K562 (cell line): Measurements from ENCODE around the gene GPR3. TPM values are rescaled to one million over a fixed set of nuclear protein-coding genes. Genes with fewer than 3 reads are reported as not detected.
A peak's percentile ranks its signal among the peaks of the same experiment; 100 is the strongest.

Experiments
- BCOR ChIP-seq: fragments of 450-650 bp; IDR thresholded peaks from 2 replicates; pipeline ENCODE4 v1.6.1; 2016
- CHD4 ChIP-seq: fragments of 200-600 bp; sonication (generic); IDR thresholded peaks from 3 replicates; pipeline ENCODE4 v1.6.1; 2012; ENCODE audit warnings: low read depth, mild to moderate bottlenecking, mixed read lengths, low read length, inconsistent platforms; ENCODE audit not compliant: insufficient read depth, insufficient replicate concordance, poor library complexity, severe bottlenecking
- HNRNPUL1 ChIP-seq: fragments of 200-400 bp; formaldehyde crosslinking; IDR thresholded peaks from 2 replicates; pipeline ENCODE4 v1.6.1; 2017; ENCODE audit warnings: low read length
- KDM1A ChIP-seq, 2 experiments: fragments of 450-650 bp; IDR thresholded peaks; 2 replicates each; pipeline ENCODE4 v1.6.1; 2016; ENCODE audit warnings: mild to moderate bottlenecking in 2 of 2
- KHSRP ChIP-seq: fragments of 450-650 bp; IDR thresholded peaks from 2 replicates; pipeline ENCODE4 v1.6.1; 2017
- NCOA1 ChIP-seq: fragments of 450-650 bp; IDR thresholded peaks from 2 replicates; pipeline ENCODE4 v1.6.1; 2016; ENCODE audit warnings: low read depth
- NCOA4 ChIP-seq: fragments of 450-650 bp; IDR thresholded peaks from 2 replicates; pipeline ENCODE4 v1.6.1; 2018; ENCODE audit warnings: mild to moderate bottlenecking; ENCODE audit not compliant: partially characterized antibody
- NFIX ChIP-seq: fragments of 250-450 bp; sonication (Bioruptor Pico); IDR thresholded peaks from 2 replicates; pipeline ENCODE4 v1.4.0; 2020; ENCODE audit warnings: low read depth, mild to moderate bottlenecking, moderate library complexity
- NR2C2 ChIP-seq, 2 experiments: fragments of 200-800 bp in 1 of 2; sonication (Bioruptor generic) in 1 of 2; sonication (generic) in 1 of 2; formaldehyde crosslinking in 1 of 2; IDR thresholded peaks; 2 replicates each; pipeline versions ENCODE4 v1.6.1 to v1.8.0; 2016 to 2022; ENCODE audit warnings: mild to moderate bottlenecking in 1 of 2, missing compliant biosample characterization in 1 of 2, missing genetic modification characterization in 1 of 2, missing genetic modification reagents in 1 of 2
- POLR2B ChIP-seq: fragments of 450-650 bp; IDR thresholded peaks from 2 replicates; pipeline ENCODE4 v1.6.1; 2018; ENCODE audit warnings: low read depth; ENCODE audit not compliant: partially characterized antibody
- SAFB2 ChIP-seq: fragments of 200-400 bp; formaldehyde crosslinking; IDR thresholded peaks from 2 replicates; pipeline ENCODE4 v1.6.1; 2018; ENCODE audit warnings: borderline replicate concordance, low read length, low read depth, moderate library complexity; ENCODE audit not compliant: severe bottlenecking
- SIRT6 ChIP-seq: IDR thresholded peaks from one replicate; pipeline ENCODE4 v1.6.1; 2012; ENCODE audit warnings: low read depth, mild to moderate bottlenecking, control low read depth, inconsistent platforms, low read length, moderate library complexity
- TSC22D4 ChIP-seq: fragments of 450-650 bp; IDR thresholded peaks from 2 replicates; pipeline ENCODE4 v1.6.1; 2016; ENCODE audit warnings: missing genetic modification characterization, missing biosample characterization, control low read depth
- polyA plus RNA-seq, 8 experiments: library from polyadenylated mRNA; depleted of rRNA in 4 of 8; stranded (reverse) in 5 of 8; unstranded in 3 of 8; fragments of >200 nt; fragmentation: Nextera tagmentation in 2 of 8; fragmentation: Illumina TruSeq in 1 of 8; extraction: Ambion mirVana in 2 of 8; extraction: Trizol in 1 of 8; gene quantifications; 2 replicates each; pipeline versions ENCODE4 v1.2.1 to v1.2.3, GENCODE V29; 2011 to 2014; ENCODE audit warnings: inconsistent platforms in 1 of 8, missing spikeins in 1 of 8
- total RNA-seq, 7 experiments: library from RNA; depleted of rRNA in 6 of 7; stranded (reverse); fragments of >200 nt in 6 of 7; fragmentation: Illumina TruSeq in 2 of 7; extraction: Trizol in 2 of 7; gene quantifications; 2 replicates each; pipeline versions ENCODE4 v1.2.1 to v1.2.3, GENCODE V29; 2011 to 2021; ENCODE audit warnings: low replicate concordance in 1 of 7
- TF ChIP-seq, protein P1 (sequence below): IDR thresholded peaks from 2 replicates; pipeline ENCODE4 v1.6.1; 2011; ENCODE audit warnings: borderline replicate concordance, low read depth, mild to moderate bottlenecking, moderate library complexity, low read length; ENCODE audit not compliant: insufficient read depth, poor library complexity, severe bottlenecking
- TF ChIP-seq, protein P2 (sequence below): fragments of 200-600 bp; sonication (generic); IDR thresholded peaks from one replicate; pipeline ENCODE4 v1.6.1; 2012; ENCODE audit warnings: mild to moderate bottlenecking, low read depth, low read length, inconsistent platforms

GPR3 gene
- total and polyA plus RNA-seq, 9 of the 15 experiments (the other 6 are each of a cell fraction or from before 2014, with no cell fraction given) = 0.24 to 11.5 (median 3.7) TPM

DNA sequence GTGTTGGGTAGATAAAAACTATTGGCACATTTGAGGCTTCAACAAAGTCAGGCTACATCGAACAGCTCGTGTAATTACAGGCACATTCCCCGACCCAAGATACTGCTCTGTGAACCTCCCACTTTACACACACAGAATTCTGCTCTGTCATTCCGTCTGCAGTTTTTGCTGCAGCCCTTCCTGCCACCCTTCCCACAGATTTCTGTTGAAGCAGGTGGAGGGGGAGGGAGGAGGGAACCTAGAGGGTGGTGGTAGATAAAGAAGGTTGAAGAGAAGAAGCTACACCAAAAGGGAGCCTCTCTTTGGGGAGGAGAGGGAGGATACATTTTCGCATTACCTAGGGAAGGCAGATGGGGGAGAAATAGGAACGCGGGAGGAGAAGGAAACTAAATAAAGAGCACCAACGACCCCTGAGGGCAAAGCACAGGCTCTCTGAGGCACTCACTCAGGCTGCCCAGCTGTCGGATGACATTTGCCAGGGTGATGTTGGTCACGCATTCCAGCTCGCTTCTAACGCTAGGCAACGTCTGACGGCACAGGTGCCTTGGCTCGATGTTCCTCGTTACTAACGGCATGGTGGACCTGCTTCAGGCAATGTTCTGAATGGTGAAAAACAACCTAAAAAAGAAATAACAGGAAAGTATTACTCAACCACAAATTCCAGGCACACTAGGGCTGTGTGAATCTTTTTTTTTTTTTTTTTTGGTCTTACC lies 36.0 kb downstream of the GPR3 start (continued):
- TF ChIP-seq, protein P1, sequence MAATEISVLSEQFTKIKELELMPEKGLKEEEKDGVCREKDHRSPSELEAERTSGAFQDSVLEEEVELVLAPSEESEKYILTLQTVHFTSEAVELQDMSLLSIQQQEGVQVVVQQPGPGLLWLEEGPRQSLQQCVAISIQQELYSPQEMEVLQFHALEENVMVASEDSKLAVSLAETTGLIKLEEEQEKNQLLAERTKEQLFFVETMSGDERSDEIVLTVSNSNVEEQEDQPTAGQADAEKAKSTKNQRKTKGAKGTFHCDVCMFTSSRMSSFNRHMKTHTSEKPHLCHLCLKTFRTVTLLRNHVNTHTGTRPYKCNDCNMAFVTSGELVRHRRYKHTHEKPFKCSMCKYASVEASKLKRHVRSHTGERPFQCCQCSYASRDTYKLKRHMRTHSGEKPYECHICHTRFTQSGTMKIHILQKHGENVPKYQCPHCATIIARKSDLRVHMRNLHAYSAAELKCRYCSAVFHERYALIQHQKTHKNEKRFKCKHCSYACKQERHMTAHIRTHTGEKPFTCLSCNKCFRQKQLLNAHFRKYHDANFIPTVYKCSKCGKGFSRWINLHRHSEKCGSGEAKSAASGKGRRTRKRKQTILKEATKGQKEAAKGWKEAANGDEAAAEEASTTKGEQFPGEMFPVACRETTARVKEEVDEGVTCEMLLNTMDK = no peak
- TF ChIP-seq BCOR (peak; percentile 67), KHSRP (no peak), CHD4 (no peak), TSC22D4 (no peak), SIRT6 (no peak), NFIX (CRISPR knock-in tag) (no peak), NR2C2 (CRISPR knock-in tag; IDR thresholded peaks at IDR 0.05) (no peak), NR2C2 (tag; IDR thresholded peaks at IDR 0.05) (no peak), KDM1A (IDR thresholded peaks at IDR 0.05) (peak; percentile 96 to 97), NCOA1 (peak; percentile 71; the same call in 1 of the 2 replicates), SAFB2 (no peak), NCOA4 (no peak), POLR2B (peak; percentile 19), HNRNPUL1 (no peak)
- TF ChIP-seq, protein P2, sequence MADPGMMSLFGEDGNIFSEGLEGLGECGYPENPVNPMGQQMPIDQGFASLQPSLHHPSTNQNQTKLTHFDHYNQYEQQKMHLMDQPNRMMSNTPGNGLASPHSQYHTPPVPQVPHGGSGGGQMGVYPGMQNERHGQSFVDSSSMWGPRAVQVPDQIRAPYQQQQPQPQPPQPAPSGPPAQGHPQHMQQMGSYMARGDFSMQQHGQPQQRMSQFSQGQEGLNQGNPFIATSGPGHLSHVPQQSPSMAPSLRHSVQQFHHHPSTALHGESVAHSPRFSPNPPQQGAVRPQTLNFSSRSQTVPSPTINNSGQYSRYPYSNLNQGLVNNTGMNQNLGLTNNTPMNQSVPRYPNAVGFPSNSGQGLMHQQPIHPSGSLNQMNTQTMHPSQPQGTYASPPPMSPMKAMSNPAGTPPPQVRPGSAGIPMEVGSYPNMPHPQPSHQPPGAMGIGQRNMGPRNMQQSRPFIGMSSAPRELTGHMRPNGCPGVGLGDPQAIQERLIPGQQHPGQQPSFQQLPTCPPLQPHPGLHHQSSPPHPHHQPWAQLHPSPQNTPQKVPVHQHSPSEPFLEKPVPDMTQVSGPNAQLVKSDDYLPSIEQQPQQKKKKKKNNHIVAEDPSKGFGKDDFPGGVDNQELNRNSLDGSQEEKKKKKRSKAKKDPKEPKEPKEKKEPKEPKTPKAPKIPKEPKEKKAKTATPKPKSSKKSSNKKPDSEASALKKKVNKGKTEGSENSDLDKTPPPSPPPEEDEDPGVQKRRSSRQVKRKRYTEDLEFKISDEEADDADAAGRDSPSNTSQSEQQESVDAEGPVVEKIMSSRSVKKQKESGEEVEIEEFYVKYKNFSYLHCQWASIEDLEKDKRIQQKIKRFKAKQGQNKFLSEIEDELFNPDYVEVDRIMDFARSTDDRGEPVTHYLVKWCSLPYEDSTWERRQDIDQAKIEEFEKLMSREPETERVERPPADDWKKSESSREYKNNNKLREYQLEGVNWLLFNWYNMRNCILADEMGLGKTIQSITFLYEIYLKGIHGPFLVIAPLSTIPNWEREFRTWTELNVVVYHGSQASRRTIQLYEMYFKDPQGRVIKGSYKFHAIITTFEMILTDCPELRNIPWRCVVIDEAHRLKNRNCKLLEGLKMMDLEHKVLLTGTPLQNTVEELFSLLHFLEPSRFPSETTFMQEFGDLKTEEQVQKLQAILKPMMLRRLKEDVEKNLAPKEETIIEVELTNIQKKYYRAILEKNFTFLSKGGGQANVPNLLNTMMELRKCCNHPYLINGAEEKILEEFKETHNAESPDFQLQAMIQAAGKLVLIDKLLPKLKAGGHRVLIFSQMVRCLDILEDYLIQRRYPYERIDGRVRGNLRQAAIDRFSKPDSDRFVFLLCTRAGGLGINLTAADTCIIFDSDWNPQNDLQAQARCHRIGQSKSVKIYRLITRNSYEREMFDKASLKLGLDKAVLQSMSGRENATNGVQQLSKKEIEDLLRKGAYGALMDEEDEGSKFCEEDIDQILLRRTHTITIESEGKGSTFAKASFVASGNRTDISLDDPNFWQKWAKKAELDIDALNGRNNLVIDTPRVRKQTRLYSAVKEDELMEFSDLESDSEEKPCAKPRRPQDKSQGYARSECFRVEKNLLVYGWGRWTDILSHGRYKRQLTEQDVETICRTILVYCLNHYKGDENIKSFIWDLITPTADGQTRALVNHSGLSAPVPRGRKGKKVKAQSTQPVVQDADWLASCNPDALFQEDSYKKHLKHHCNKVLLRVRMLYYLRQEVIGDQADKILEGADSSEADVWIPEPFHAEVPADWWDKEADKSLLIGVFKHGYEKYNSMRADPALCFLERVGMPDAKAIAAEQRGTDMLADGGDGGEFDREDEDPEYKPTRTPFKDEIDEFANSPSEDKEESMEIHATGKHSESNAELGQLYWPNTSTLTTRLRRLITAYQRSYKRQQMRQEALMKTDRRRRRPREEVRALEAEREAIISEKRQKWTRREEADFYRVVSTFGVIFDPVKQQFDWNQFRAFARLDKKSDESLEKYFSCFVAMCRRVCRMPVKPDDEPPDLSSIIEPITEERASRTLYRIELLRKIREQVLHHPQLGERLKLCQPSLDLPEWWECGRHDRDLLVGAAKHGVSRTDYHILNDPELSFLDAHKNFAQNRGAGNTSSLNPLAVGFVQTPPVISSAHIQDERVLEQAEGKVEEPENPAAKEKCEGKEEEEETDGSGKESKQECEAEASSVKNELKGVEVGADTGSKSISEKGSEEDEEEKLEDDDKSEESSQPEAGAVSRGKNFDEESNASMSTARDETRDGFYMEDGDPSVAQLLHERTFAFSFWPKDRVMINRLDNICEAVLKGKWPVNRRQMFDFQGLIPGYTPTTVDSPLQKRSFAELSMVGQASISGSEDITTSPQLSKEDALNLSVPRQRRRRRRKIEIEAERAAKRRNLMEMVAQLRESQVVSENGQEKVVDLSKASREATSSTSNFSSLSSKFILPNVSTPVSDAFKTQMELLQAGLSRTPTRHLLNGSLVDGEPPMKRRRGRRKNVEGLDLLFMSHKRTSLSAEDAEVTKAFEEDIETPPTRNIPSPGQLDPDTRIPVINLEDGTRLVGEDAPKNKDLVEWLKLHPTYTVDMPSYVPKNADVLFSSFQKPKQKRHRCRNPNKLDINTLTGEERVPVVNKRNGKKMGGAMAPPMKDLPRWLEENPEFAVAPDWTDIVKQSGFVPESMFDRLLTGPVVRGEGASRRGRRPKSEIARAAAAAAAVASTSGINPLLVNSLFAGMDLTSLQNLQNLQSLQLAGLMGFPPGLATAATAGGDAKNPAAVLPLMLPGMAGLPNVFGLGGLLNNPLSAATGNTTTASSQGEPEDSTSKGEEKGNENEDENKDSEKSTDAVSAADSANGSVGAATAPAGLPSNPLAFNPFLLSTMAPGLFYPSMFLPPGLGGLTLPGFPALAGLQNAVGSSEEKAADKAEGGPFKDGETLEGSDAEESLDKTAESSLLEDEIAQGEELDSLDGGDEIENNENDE = no peak
